Measurements from ENCODE around the gene JAG1.
"Not testable (repeated sequence)": the region's sequence is repeated elsewhere in the genome, so short reads cannot be mapped to it uniquely, and the experiment has no call there.

JAG1 gene

DNA sequence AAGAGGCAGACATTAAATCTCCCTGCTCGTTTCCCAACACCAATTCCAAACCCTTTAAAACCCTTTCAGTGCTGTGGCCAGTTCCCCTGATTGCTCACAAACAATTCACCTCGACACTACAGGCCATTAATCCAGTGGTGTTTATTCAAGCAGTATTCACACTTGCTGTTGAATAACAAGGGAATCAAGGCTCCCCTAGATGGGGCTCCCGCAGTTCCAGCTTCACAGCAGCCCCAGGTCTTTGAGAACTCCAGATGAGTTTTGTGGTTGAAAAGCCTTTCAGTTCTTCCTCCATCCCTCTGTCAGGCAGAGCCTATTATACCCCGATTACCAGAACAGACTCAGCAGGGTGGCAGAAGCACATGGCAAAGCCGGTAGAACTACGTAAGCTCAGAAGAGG, 36.2 kb downstream of the JAG1 start:
- DNase-seq (ENCODE audit: low read depth, low spot score): no peak

DNA sequence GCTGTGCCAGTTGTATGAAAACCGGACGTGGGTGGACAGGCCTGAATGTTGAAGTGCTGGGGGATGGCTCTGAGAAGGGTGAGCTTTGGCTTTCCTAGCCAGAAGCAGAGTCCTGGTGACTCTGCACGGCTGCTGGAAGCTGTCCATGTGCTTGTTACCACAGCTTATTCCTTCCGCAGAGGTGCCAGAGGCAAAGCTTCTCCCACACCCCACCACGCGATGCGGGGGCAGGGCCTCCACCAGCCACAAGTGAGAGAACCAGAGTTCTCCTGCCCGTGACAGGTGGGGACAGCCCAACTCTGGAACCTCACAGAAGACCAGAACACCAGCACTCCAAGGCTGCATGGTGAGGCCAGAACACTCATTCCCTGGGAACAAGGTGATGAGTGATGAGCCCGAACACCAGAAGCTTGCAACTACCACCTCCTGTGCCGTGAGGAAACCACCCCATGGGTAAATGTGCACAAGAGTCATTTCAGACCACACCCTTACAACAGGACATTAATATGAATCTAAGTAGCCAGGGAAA, 36.7 kb downstream of the JAG1 start:
- no peak for DNase-seq (ENCODE audit: low read depth, low spot score)

DNA sequence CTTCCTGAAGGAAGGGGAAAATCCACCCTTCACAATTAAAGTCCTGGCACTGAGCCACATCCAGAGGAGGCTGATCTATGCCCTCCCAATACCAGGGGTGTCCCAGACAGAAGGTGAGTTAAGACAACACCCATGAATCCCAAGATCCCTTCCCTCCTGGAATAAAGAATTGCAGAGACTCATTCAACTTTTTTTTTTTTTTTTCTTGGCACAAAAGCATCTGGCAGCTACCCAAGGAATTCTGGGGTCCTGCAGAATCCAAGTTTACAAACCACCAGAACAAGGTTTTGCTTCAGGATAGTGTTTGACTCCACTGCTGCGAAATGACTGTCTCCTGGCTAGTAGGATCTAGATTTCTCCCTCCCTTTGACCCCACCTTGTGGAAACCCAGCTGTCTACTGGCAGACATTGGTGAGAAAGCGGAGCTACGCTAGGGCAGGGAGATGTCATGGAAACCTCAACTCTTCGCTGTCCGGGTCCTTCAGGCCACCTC, 37.4 kb downstream of the JAG1 start:
- no peak for DNase-seq (ENCODE audit: low read depth, low spot score)

DNA sequence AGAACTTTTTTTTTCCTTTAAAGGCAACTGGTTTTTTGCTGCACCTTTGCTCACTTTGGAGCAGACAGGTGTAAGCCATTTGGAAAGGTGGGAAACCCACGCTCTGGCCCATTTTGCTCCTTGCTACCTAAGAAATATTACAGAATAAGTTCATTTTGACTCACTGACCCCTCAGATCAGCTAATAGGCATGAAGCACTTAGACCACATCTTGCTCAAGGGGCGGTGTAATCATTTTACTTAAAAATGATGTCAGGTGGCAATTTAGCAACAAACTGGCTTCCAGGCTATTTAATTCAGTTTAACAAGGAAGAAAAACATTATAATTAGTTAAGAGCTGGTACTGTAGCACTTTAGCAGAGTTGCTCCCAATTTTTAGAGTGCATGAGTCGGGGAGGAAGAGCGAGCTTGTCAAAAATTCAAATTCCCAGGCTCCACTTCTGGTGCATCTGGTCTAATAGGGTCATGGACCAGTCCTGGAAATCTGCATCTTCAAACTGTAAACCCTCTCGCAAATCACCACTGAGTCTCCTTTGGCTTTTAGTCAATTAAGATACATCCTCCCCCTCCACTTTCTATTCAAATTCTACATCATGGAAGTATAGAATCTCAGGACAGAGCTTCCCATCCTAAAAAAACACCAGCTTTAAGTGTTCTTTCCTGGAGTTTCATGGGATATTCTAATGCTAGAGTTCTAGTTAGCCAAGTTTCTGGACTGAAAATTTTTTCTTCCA, 38.2 kb downstream of the JAG1 start:
- DNase-seq (ENCODE audit: low read depth, low spot score): no peak

DNA sequence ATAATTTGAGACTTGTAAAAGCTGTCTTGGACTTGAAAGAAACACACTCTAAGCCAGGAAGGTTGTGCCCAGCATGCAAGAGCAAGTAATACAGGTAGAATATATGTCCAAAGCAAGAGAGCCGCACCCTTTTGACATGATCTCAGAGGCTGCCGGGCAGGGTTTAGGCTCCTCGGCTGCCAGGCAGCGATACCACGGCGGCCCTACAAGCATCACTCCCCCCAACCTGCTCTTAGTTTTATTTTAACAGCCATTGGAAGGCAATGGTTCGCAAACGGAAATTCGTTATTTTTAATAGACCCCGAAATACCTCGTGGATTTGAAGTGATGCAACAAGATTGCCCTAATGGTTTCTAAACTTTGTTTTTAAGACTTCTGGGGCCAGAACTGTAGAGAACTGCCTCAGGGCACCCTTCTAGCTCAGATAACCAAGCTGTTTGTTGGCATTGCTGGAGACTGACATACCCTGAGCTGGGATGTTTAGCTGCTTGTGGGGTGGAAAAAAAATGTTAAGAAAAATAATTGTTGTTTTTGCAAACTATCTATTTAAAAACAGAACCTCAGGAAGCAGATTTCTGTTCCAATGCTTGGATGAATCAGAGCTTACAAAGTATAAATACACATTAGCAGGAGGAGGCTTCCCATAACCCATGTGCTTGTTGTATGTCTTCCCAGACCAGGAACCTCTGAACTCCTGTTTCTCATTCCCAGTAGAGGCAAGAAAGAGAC, 39.0 kb downstream of the JAG1 start:
- DNase-seq (ENCODE audit: low read depth, low spot score): no peak

DNA sequence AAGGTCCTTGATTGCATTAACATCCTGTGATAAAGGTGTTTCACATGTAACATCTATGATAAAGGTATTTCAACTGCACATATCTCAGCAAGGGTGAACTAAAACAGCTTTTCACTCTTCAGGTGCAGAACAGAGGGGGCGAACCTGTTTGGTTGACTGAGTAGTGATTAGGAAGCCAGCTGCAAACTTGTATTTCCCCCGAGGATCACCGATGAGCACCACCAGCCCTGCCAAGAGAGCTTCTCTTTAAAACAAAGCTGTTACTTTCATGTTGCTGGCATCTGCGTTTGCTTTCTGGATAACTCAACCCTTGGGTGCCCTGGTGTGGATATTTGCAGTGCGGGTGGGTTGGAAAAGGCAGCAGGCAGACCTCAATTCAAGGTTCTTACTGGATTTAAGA, 39.6 kb downstream of the JAG1 start:
- no peak for DNase-seq (ENCODE audit: low read depth, low spot score)

DNA sequence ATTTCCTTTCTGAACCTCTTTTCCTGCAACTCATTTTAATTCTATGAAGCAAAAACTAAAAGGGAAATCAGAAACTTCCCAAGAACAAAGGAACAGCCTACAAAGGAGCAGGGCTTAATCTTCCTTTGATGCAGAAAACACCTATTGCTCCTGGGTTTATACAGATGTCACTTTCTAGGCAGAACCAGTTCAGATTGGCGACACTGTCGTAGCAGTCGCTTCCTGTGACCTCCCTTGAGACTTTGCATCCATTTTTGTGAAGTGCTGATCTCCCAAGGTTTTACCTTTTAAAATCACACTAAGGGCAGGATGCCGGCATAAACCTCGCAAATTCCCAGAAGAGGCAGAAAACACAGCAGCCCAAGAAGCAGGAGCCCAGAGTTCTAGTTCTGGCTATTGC, 40.1 kb downstream of the JAG1 start:
- no peak for DNase-seq (ENCODE audit: low read depth, low spot score)

DNA sequence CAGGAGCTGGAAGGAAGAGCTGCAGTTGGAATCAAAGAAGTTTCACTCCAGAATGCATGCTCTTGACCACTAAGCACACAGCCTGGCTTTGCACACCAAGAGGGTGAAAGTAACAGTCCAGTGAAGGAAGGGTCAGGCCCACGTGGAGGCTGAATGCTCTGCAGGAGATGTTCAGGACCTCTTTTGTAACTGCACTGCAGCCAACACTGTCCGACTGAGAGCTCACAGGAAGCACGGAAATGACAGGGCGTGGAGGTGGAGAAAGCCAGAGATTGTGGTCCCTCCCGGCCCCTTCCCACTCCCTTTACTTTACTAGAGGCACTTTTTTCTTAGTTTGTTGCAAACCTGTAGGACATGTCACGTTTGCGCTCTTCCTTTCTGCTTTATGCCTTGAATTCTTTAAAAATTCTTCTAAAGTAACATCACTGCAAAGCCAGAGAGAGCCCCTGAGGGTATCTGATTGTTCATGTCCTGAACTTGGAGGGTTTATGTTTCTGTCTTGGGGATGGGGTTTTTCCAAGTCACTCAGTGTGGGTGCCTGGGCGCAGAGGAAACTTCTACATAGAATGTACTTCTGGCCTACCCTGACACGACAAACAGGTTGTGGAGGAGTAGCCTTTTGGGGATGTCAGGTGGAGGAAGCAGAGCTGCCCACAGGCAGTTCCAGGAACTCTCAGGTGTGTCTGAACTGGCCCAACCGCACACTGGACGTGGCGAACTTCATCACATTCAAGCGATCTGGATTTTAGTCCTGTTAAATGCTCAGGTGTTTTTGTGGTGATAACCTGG, 40.9 kb downstream of the JAG1 start:
- DNase-seq (ENCODE audit: low read depth, low spot score): no peak

DNA sequence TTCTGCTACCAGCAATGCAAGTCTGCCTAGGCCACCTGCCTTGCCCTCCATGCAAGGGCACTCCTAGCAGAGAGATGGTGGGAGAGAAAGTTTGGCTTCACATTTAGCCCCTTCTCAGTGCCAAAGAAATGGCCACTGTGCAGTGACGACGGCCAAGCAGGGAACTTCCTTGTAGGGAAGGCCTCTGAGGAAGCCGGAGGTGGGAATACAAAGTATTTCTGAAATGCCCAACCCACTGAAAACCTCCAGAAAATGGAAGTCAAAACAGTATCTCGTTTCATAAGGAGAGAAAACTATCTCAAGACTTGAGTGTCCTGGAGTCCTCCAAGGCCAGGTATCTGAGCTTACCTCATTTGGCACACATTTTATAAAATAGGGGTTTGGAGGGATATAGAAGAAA, 42.7 kb downstream of the JAG1 start:
- no peak for DNase-seq (ENCODE audit: low read depth, low spot score)

DNA sequence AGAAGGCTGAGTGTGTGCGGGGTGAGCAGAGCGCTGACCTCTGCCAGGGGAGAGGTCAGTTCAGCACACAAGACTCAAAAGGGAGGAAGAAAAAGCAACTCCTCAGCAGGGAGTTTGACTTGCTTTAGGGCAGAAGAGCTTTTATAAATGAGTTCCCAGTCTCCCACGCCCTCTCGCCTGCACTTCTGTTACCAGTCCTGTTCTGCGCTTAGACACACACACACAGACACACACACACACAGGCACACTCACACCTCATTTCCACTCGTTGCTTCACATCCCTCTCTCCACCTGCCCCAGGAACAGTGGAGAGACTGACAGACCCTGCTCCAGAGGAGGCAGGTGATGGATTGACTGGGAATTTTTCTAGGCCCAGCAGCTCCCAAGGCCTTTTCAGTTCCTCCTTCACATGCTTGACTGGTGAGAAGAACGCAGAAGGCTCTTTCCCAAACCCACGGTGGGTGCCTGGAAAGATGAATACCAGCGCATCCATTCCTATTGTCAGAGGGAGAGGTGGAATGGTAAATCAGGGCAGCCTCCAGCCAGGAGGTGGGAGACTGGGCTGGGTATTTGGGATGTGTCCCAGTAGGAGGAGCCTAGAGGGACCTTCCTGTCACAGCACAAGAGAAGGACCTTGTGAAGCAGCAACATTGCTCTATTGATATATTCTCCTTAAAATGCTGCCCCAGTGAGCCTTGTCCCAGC, 43.7 kb downstream of the JAG1 start:
- DNase-seq (ENCODE audit: low read depth, low spot score): no peak

DNA sequence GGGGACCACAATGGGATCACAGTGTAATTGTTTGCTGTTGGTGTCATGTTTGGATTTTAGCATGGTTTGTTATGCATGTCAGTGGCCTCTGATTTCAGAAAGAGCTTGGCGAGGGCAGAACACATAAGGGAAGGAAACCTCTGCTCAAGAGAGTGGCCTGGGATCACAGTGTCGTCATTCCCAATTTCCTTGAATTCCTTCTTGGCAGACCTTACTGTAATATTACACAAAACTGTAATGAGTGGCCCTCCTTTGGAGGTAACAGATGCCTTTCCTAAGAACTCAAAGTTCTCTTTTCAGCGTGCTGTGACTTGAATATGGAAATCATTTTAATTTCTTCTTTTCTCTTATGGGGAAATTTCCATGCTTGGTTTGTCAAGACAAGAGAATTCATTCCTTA, 46.9 kb downstream of the JAG1 start:
- no peak for DNase-seq (ENCODE audit: low read depth, low spot score)

DNA sequence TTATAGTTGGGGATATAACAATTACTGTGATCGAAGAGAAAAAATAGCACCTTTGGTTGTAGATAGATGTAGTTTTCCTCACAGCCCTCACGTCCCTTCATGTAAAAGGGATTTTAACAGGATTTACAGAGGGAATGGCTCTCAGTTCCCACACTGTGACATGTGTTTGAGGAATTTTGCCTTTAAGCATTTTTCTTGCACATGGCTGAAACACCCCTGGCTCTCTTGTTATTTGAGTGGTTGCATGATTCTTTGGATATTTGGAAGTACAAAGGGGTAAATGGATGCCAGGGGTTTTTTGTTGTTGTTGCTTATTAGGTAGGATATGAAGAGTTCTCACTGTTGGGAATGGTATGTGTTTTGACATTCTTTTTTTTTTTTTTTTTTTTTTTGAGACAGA, 48.2 kb downstream of the JAG1 start:
- no peak for DNase-seq (ENCODE audit: low read depth, low spot score)

DNA sequence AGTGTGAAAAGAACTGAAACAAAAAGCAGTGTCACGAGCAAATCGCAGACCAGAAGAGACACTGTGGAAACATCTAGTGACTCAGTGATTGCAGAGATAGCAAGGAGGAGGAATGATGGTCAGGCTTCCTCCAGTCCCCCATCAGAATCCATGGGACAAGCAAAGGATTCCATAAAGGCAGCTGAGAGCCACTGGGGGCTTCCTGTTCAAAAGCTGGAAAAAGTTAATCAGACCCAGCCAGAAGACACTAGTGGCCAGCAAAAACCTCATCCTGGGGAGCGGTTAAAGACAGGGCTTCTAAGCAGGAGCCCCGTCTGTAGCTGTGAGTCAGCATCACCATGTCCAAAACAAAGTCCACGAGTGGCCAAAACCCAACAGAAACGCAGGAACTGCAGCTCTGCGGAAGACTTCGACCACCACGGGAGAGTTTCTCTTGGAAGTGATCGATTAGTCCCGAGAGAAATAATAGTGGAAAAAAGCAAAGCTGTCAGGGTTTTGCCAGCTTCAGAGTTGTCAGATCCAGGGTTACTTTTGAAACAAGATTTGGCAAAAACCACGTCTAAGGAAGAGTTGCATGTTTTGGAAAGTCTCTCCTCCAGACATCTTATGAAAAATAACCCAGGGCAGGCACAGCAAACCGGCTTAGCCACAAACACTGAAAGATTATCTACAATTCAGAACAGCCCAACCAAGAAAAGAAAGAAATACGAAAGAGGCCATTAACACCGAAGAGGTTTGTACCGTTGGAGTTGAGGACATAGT, 51.0 kb downstream of the JAG1 start:
- no peak for DNase-seq (ENCODE audit: low read depth, low spot score)

DNA sequence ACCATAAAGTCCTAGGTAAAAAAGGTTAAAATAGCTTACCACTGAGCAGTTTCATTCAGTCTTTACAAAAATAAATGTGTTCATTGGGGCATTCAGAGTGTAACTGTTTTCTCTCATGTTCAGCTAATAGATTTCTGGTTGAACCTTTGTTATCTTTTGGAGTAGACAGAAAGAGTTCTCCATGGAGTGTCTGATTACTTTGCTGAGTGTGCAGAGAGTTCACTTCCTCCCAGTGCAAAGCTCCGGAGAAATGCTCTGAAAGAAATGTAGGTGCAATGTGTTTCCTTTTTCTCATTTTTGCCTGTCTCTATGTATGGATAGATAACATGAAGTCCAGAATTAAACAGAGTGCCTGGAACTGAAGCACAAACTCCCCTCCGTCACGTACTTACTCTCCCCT, 52.6 kb downstream of the JAG1 start:
- DNase-seq (ENCODE audit: low read depth, low spot score): no peak

DNA sequence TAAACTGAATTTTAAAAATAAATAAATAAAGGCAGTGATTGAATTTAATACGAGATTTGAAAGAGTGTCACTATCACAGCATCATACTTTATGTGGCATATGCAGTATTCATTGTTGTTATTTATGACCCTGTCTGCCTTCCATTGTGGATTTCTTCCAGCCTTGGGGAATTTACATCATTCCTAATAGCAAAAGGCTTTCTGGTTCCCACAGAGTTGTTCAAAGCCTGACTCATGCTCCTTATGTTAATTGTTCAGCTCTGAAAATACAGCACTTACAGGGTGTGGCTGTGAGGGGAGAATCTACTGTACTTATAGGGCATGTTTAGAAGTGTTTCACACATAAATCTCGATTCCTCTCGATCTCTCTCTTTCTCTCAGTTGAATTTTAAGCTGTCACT, 54.4 kb downstream of the JAG1 start:
- no peak for DNase-seq (ENCODE audit: low read depth, low spot score)

DNA sequence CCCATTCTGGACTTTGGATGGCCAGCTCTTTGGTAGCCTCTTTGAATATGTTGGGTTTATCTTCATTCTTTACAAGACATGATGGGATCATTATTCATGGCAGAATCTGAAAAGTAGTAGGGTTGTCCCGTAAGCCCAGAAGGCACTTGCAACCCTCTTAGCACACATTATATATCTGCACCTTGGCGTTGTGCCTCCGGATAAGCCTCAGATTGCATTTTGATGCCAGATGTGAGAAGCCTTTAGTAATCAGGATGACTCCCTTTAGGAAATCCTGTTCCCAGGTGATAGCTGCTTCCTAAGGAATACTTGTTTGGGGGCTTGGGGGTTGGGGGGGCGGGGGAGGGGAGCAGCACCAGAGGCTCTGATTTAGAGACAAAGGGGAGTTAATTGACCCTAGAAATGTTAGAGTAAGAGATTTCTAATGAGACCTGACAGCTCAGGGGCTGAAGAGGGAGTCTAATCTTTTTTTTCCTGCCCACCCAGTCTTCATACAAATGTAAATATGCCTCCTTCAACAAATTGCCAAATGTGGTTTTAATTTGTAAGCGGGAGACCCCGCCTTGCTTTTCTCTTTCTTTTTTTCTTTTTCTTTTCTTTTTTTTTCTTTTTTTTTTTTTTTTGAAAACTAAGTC, 55.1 kb downstream of the JAG1 start:
- no peak for DNase-seq (ENCODE audit: low read depth, low spot score)

DNA sequence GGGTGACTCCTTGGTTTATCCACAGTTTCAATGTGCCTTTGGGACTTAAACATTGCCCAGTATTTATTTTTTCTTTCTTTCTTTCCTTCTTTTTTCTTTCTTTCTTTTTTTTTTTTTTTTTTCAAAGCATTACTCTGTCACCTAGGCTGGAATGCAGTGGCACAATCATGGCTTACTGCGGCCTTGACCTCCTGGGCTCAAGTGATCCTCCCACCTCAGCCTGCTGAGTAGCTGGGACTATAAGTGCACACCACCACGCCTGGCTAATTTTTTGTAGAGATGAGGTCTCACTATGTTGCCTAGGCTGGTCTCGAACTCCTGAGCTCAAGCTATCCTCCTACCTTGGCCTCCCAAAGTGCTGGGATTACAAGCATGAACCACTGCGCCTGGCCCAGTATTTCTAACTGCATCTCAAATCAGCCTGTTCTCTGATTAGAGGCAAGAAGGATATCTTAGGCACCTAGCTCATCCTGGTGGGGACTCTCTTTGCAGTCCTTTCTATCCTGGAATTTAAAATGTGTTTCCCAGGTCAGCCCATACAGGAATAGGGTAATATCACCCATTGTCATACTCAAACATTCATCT, 56.2 kb downstream of the JAG1 start:
- not testable (repeated sequence) for DNase-seq (ENCODE audit: low read depth, low spot score)

DNA sequence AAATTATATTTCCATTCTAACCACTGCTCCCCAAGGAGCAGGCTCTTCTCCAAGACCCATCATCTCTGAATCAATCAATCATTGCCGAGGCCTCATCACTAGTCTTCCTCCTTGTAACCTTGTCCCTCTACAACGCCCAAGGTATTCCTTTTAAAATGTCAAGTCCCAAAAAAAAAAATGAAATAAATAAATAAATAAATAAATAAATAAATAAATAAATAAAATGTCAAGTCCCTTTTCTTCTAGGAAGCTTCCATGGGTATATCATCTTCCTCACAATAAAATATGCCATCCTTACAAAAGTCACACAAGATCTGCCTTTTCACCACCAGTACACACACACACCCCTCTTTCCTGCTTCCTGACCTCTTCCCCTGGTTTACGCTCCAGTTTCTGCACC, 57.6 kb downstream of the JAG1 start:
- DNase-seq (ENCODE audit: low read depth, low spot score): no peak

DNA sequence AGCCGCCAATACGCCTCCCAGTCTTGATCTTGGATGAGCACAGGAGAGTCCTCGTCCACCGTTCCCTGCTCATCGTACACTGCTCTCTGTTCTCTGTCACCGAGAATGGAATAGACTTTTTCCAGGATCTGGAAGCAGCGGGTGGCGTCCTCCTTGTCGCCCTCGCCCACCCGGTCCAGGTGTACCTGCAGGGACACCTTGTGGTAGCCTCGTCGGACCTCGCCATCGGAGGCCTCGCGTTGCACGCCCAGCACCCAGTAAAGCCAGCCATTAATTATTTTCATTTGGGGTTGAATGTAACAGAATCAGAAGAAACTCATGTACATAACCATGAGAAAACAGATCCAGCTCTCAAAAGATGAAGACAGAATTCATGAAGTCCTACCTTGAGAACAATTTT, 59.9 kb downstream of the JAG1 start:
- no peak for DNase-seq (ENCODE audit: low read depth, low spot score)

DNA sequence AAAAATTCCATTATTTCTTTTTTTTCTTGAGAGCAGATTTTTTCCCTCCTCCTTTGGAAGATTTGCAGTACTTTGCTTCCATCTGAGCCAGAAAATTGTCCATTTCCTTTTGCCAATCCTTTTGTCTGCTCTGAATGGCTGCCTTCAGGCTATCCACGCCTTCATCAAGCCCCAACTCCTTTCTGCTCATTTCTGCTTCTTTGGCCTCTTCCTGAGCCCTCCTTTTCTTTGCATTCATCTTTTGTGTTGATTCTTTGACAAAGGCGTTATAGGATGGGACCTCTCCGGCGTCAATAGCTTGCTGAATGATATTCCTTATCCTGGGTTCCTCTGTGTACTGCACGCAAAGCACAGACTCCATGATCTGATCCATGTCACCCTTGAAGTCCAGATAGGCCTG, 60.4 kb downstream of the JAG1 start:
- DNase-seq (ENCODE audit: low read depth, low spot score): not testable (repeated sequence)
